ENCODE results near the gene PRPF40B.

The PRPF40B gene

DNA sequence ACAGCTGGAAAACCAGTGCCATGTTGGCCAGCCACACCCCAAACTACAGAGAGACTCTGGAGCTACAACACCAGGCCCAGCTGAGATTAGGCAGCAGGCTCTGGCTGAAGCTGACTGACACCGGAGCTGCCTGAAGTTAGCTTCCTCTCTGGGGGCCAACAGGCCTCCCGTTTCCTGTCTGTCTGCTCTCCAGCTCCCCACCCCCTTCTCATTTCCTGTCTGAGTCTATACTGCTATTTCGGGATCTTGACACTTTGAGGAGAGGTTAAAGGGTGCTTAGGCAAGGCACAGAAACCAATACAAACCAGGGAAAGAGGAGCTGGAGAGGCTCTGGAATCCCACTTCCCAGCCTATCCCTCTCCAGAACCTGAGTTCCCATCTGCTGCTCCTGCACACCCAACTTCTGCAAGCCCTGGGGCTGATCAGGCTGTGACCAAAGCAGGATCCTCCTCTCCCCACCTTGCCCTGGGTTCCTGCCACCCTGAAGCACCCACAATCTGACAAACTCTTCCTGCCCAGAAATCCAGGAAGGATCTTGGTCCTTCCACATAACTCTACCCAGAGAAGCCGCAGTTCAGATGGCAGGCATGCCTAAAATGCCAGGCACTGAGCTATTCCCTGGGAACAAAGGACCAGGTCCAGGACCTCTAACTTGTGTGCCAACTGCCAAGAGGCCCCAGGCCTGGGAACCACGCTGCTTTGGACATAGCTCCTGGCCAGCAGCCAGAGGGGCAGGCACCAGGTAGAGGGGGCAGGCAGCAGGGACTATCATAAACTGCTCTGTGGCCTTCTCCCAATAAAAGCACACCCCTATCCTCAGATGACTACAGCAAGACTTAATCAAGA is 39.9 kb downstream of the PRPF40B start:
- WGBS, 2 experiments (ENCODE audit: insufficient coverage in 2 of 2), result 53 to 65% methylated on average over 3 to 4 of the region's 5 CpGs
- Histone ChIP-seq H3K4me1 (ENCODE audit: control insufficient read depth, insufficient read depth, low read length, poor library complexity, severe bottlenecking) (peaks cover 46% of the 10 kb centered on the region), H3K4me3 (ENCODE audit: extremely low read depth, insufficient read depth, low read length, poor library complexity, severe bottlenecking) (no peak overlapping the region), H3K27ac (ENCODE audit: low read depth, low read length, severe bottlenecking) (peak overlapping the region; percentile 98), H3K36me3 (ENCODE audit: control insufficient read depth, insufficient read depth, low read length) (peaks cover 80% of the 10 kb centered on the region), H3K9me3 (ENCODE audit: control insufficient read depth, low read length) (no peaks in the 10 kb centered on the region)

DNA sequence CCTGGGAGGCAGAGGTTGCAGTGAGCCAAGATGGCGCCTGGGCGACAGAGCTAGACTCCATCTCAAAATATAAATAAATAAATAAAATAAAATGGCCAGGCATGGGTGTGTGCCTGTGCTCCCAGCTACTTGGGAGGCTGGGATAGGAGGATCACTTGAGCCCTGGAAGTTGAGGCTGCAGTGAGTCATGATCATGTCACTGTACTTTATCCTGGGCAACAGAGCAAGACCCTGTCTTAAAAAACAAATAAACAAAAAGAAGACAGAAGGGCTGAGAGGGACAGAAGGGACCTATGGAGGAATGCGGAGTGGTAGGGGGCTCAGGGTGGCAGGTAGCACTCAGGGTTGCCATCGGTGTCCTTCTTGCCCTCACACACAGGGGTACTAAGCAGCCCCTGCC is 40.8 kb downstream of the PRPF40B start:
- peaks cover 70% of the 10 kb centered on the region for H3K36me3 ChIP-seq (ENCODE audit: control insufficient read depth, insufficient read depth, low read length)
- WGBS, 2 experiments (ENCODE audit: insufficient coverage in 2 of 2), result 86 to 87% methylated on average over 1 to 2 of the region's 4 CpGs
- peaks cover 46% of the 10 kb centered on the region for H3K4me1 ChIP-seq (ENCODE audit: control insufficient read depth, insufficient read depth, low read length, poor library complexity, severe bottlenecking)
- H3K4me3 ChIP-seq (ENCODE audit: extremely low read depth, insufficient read depth, low read length, poor library complexity, severe bottlenecking), result no peak overlapping the region
- H3K27ac ChIP-seq (ENCODE audit: low read depth, low read length, severe bottlenecking), result peak overlapping the region; percentile 98
- no peaks in the 10 kb centered on the region for H3K9me3 ChIP-seq (ENCODE audit: control insufficient read depth, low read length)

DNA sequence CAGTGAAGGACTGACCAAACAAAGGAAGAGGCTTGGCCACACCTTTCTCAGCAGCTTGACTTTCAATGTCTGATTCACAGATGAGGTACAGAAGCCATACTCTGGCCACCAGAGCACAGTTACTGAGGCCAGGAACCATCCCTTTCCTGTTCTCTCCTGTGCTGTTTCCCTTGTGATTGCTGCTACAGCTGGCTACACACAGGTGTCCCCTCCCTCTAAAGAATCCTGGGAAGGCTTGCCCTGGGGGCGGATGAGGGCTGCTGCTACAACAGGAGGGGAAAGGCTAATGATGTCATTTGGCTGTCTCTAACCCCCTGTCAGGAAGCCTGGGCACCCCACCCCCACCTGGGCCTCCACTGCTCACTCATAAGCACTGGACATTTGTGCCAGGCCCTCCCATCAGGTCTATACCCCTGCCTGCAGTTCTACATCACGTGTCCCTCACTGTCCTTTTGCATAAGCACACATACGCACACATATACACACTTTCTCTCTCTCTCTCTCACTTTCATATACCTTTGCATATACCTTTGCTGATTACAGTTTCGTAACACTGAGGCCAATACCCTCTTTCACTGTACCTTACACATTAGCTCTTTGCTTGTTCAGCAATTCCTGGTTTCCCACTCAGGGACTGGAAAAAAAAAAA is 41.4 kb downstream of the PRPF40B start:
- H3K36me3 ChIP-seq (ENCODE audit: control insufficient read depth, insufficient read depth, low read length), result peaks cover 68% of the 10 kb centered on the region
- peaks cover 46% of the 10 kb centered on the region for H3K4me1 ChIP-seq (ENCODE audit: control insufficient read depth, insufficient read depth, low read length, poor library complexity, severe bottlenecking)
- 93% methylated on average over 2 to 3 of the region's 4 CpGs for WGBS, 2 experiments (ENCODE audit: insufficient coverage in 2 of 2)
- no peaks in the 10 kb centered on the region for H3K9me3 ChIP-seq (ENCODE audit: control insufficient read depth, low read length)
- no peak overlapping the region for H3K4me3 ChIP-seq (ENCODE audit: extremely low read depth, insufficient read depth, low read length, poor library complexity, severe bottlenecking)
- peak overlapping the region; percentile 98 for H3K27ac ChIP-seq (ENCODE audit: low read depth, low read length, severe bottlenecking)

DNA sequence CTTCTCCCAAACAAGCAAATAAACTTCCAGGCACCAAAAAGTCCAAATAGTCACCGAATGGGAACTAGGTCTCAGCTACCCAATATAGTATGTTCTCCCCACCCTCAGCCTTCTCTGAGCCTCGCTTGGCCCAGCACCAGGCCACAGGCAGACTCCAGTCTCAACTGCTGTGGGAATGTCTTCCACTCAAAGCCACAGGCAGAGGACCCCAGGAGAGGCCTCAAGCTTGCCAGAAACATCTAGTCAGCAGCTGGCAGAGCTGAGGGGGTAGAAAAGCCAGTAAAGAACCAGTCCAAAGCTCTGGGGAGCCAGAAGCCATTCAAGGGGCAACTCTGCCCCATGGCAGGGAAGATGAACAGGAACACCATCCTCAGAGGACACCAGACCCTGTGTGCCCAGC is 42.0 kb downstream of the PRPF40B start:
- Histone ChIP-seq H3K4me3 (ENCODE audit: extremely low read depth, insufficient read depth, low read length, poor library complexity, severe bottlenecking) (no peak overlapping the region), H3K9me3 (ENCODE audit: control insufficient read depth, low read length) (no peaks in the 10 kb centered on the region), H3K27ac (ENCODE audit: low read depth, low read length, severe bottlenecking) (peak overlapping the region; percentile 44), H3K4me1 (ENCODE audit: control insufficient read depth, insufficient read depth, low read length, poor library complexity, severe bottlenecking) (peaks cover 45% of the 10 kb centered on the region), H3K36me3 (ENCODE audit: control insufficient read depth, insufficient read depth, low read length) (peaks cover 64% of the 10 kb centered on the region)
- WGBS, 2 experiments (ENCODE audit: insufficient coverage in 2 of 2), result 94% methylated on average over 2 of the region's 2 CpGs

DNA sequence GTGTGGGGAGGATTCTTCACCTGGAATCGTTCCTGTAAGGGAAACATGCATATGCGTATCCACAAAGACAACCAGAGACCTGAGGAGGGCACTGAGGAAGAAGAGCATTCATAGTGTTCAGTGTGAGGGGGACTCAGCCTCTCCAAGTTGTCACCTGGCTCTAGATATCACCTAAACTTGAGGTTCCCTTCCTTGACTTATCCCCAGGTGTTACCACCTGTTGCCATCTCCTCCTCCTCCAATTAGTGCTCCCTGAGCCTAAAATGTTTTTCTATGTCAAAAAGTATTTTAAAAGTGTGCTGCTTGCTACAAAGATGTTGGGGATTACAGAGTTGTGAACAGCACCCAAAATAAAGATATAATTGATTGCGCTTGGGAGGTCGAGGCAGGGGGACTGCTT is 42.8 kb downstream of the PRPF40B start:
- Histone ChIP-seq H3K27ac (ENCODE audit: low read depth, low read length, severe bottlenecking) (no peak overlapping the region), H3K4me3 (ENCODE audit: extremely low read depth, insufficient read depth, low read length, poor library complexity, severe bottlenecking) (no peak overlapping the region), H3K4me1 (ENCODE audit: control insufficient read depth, insufficient read depth, low read length, poor library complexity, severe bottlenecking) (peaks cover 45% of the 10 kb centered on the region), H3K9me3 (ENCODE audit: control insufficient read depth, low read length) (no peaks in the 10 kb centered on the region), H3K36me3 (ENCODE audit: control insufficient read depth, insufficient read depth, low read length) (peaks cover 57% of the 10 kb centered on the region)
- WGBS, 2 experiments (ENCODE audit: insufficient coverage in 2 of 2), result 83 to 90% methylated on average over 2 of the region's 4 CpGs

DNA sequence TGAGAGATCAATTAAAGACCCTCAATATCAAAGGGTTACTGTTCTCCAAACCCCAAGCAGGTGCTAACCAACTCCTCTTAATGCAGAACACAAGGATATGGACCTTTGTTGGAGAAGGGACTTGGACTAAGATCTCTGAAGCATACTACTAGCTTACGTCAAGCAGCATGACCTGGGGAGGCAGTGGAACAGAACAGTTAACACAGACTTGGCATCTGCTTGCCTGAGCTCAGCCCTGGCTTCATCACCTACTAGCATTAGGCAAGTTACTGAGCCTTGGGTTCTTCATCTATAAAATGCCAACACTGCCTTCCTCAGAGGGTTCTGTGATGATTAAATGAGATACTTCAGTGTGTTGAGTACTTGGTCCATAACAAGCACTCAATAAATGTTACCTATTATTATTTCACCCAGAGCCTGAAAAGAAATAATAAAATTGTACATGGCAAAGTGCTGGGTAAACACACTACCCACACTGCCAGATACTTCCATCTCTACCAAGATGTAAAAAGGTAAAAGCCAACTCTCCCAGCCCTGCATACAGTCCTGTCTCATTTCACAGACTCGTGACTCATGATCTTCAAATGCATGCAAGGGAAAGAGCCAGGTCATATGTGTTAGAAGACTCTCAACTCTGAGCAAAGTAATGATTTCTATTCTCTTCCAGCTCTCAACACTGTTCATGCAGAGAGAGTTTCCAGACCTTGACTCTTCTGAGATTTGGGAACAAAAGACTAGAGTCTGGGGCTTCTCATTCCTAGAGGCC is 44.1 kb downstream of the PRPF40B start:
- Histone ChIP-seq H3K4me3 (ENCODE audit: extremely low read depth, insufficient read depth, low read length, poor library complexity, severe bottlenecking) (no peak overlapping the region), H3K9me3 (ENCODE audit: control insufficient read depth, low read length) (no peaks in the 10 kb centered on the region), H3K27ac (ENCODE audit: low read depth, low read length, severe bottlenecking) (peak overlapping the region; percentile 33), H3K36me3 (ENCODE audit: control insufficient read depth, insufficient read depth, low read length) (peaks cover 43% of the 10 kb centered on the region), H3K4me1 (ENCODE audit: control insufficient read depth, insufficient read depth, low read length, poor library complexity, severe bottlenecking) (peaks cover 46% of the 10 kb centered on the region)
- WGBS, 2 experiments (ENCODE audit: insufficient coverage in 2 of 2), result 83 to 89% methylated on average over 1 to 2 of the region's 2 CpGs

DNA sequence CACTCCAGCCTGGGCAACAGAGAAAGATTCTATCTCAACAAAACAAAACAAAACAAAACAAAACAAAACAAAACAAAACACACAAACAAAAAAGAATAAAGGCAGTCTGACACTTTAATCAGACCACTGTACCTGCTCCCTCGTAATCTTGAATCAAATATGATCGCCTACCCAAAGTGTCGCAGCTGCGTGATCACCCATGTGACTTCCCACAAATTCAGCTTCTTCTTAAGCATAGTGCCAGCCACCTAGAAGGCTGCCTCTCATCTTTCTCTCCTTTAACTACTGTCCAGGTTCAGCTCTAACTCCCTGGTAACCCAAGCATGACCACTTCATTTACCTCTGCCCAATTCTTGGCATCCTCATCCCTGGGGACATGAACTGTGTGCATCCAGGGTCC is 46.4 kb downstream of the PRPF40B start:
- H3K9me3 ChIP-seq (ENCODE audit: control insufficient read depth, low read length), result no peaks in the 10 kb centered on the region
- H3K27ac ChIP-seq (ENCODE audit: low read depth, low read length, severe bottlenecking), result no peak overlapping the region
- peaks cover 45% of the 10 kb centered on the region for H3K4me1 ChIP-seq (ENCODE audit: control insufficient read depth, insufficient read depth, low read length, poor library complexity, severe bottlenecking)
- WGBS, 2 experiments (ENCODE audit: insufficient coverage in 2 of 2), result 98 to 100% methylated on average over 4 of the region's 4 CpGs
- peaks cover 33% of the 10 kb centered on the region for H3K36me3 ChIP-seq (ENCODE audit: control insufficient read depth, insufficient read depth, low read length)
- H3K4me3 ChIP-seq (ENCODE audit: extremely low read depth, insufficient read depth, low read length, poor library complexity, severe bottlenecking), result no peak overlapping the region

DNA sequence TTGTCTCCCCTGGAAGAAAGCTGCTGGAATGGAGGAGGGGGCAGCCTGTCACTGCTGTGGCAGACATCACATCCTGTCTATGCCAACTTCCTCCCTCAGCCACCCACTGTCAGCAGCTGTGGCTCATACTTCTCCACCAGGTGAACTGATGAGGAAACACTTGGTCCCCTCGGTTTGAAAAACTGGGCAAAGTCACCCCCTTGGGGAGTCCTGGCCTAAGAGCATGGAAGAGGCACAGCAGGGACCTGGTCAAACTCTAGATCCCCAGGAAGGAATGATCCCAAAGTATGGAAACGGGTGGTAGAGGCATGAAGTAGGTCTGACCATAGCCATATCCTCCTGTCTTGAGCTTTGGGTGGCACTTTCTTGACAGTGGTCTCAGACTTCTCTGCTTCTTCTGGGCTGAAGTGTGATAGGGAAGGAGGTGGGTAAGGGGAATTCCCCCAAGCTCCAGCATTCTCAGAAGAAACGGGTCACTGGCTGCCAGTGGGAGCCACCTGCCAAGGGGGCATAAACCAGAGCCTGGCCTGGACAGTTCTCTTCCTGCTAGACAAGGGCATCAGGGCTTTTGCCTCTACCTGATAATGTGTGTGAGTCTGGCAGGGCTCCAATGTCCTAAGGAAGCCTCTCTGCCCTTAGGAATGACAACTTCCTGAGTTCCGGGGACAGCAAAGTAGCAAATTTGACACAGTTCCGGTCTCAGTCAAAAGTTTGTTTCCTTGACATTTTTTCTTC is 47.8 kb downstream of the PRPF40B start:
- Histone ChIP-seq H3K4me3 (ENCODE audit: extremely low read depth, insufficient read depth, low read length, poor library complexity, severe bottlenecking) (no peak overlapping the region), H3K36me3 (ENCODE audit: control insufficient read depth, insufficient read depth, low read length) (peaks cover 19% of the 10 kb centered on the region), H3K4me1 (ENCODE audit: control insufficient read depth, insufficient read depth, low read length, poor library complexity, severe bottlenecking) (peaks cover 49% of the 10 kb centered on the region), H3K9me3 (ENCODE audit: control insufficient read depth, low read length) (no peaks in the 10 kb centered on the region), H3K27ac (ENCODE audit: low read depth, low read length, severe bottlenecking) (no peak overlapping the region)
- 89 to 95% methylated on average over 4 to 5 of the region's 5 CpGs for WGBS, 2 experiments (ENCODE audit: insufficient coverage in 2 of 2)

DNA sequence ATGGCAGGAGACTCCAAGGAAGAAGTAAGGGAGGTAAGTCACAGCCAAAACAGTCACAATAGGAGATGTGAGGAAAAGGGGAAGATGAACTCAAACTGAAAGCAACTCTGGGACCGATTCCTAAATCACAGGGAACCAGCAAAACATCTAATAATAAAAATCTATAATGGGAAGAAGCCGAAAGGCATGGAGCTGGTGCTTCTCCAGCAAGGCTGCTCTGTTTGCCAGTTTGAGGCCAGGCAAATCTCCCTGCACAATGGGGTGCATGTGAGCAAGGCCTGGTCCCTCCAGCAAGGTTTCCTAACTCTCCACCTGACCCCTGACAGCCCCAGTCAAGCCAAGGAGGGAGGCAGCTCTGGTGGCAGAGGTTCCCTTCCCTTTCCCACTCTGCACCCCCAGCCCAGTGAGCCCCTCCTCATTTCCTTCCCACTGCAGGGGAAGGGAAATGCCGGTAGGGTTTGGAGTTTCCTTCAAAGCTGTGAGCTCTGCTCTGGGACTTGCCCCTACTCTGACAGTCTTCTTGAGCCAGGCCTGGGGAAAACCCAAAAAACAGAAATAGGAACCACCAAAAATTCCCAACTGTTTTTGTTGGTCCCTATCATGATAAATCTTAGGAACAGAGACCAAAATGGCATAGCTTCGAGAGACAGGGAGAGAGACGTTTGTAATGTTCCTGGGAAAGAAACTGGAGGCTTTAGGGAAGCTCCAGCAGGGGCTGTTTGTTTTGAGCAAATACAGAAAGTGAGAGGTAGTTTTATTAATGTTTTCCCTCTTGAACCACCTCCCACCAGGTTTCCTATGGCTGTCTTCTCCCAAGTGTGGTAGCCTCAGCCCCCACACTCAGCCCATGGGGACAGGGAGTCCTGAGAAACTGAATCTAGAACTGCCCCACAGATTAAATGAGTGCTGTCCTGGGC is 49.2 kb downstream of the PRPF40B start:
- WGBS, 2 experiments (ENCODE audit: insufficient coverage in 2 of 2), result 88 to 100% methylated on average over 1 to 4 of the region's 5 CpGs
- peaks cover 5% of the 10 kb centered on the region for H3K36me3 ChIP-seq (ENCODE audit: control insufficient read depth, insufficient read depth, low read length)
- H3K9me3 ChIP-seq (ENCODE audit: control insufficient read depth, low read length), result no peaks in the 10 kb centered on the region
- H3K4me3 ChIP-seq (ENCODE audit: extremely low read depth, insufficient read depth, low read length, poor library complexity, severe bottlenecking), result no peak overlapping the region
- H3K27ac ChIP-seq (ENCODE audit: low read depth, low read length, severe bottlenecking), result peak overlapping the region; percentile 95
- H3K4me1 ChIP-seq (ENCODE audit: control insufficient read depth, insufficient read depth, low read length, poor library complexity, severe bottlenecking), result peaks cover 49% of the 10 kb centered on the region

Data from mesodermal cell (in vitro differentiated cells).